SU-DHL-6 (cell line): ENCODE measurements around the gene ZNF41.
"Not testable (repeated sequence)": the region's sequence is repeated elsewhere in the genome, so short reads cannot be mapped to it uniquely, and the experiment has no call there.

Source experiments
- CTCF ChIP-seq: fragments of 200-600 bp; sonication (generic); IDR thresholded peaks from one replicate; pipeline ENCODE4 v1.5.1; 2017; ENCODE audit warnings: antibody characterized with exemption, mild to moderate bottlenecking, low read length, moderate library complexity; ENCODE audit not compliant: insufficient read depth, poor library complexity, severe bottlenecking
- EZH2phosphoT487 ChIP-seq: fragments of 200-600 bp; sonication (generic), shearing (Covaris generic); conservative IDR thresholded peaks from 2 replicates; pipeline ENCODE4 v1.6.1; 2018; ENCODE audit warnings: mild to moderate bottlenecking, antibody characterized with exemption, low read length, moderate library complexity, mixed read lengths

- TF ChIP-seq CTCF, EZH2phosphoT487: not testable (repeated sequence)
These were observed 9.1 kb upstream of the ZNF41 start for GRCh38 chrX:47492133-47492532.
